ENCODE results near the gene C9orf43. TPM values are rescaled to one million over a fixed set of nuclear protein-coding genes. Genes with fewer than 3 reads are reported as not detected.

Gene C9orf43
- total and polyA plus RNA-seq, 10 of the 15 experiments (the other 5 are each of a cell fraction or from before 2014, with no cell fraction given), result 0.08 to 0.79 (median 0.55) TPM

DNA sequence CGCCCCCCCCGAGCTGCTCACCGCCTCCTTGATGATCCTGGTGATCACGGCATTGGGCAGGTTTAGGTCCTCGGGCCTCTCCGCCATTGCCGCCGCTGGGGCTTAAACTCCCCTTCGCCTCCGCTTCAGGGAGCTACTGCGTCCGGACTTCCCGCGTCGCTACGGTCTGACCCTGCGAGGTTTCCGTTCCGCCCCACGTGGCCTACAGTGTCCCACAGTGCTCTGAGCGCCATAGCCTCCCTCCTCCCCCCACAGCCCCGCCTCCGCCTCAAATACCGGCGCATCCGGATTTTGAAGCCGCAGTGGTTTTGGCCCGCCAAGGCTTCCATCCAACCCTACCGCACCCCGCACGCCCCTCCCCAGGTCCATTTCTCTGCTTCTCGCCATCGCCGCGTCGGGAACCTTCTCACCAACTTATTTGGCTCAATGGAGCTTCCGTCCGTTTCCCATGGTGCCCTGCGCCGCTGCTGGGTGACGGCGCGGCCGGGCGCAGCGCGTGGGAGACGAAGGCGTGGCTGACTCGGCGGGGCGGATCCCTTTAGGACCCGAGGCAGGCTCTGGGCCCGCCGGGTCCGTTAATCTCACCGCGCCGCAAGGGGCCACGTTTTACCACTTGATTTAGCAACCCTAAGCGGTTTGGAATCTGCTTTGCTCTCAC, at the start of gene C9orf43, which contains the start of gene POLE3 (continued):
- TF ChIP-seq, protein P1, sequence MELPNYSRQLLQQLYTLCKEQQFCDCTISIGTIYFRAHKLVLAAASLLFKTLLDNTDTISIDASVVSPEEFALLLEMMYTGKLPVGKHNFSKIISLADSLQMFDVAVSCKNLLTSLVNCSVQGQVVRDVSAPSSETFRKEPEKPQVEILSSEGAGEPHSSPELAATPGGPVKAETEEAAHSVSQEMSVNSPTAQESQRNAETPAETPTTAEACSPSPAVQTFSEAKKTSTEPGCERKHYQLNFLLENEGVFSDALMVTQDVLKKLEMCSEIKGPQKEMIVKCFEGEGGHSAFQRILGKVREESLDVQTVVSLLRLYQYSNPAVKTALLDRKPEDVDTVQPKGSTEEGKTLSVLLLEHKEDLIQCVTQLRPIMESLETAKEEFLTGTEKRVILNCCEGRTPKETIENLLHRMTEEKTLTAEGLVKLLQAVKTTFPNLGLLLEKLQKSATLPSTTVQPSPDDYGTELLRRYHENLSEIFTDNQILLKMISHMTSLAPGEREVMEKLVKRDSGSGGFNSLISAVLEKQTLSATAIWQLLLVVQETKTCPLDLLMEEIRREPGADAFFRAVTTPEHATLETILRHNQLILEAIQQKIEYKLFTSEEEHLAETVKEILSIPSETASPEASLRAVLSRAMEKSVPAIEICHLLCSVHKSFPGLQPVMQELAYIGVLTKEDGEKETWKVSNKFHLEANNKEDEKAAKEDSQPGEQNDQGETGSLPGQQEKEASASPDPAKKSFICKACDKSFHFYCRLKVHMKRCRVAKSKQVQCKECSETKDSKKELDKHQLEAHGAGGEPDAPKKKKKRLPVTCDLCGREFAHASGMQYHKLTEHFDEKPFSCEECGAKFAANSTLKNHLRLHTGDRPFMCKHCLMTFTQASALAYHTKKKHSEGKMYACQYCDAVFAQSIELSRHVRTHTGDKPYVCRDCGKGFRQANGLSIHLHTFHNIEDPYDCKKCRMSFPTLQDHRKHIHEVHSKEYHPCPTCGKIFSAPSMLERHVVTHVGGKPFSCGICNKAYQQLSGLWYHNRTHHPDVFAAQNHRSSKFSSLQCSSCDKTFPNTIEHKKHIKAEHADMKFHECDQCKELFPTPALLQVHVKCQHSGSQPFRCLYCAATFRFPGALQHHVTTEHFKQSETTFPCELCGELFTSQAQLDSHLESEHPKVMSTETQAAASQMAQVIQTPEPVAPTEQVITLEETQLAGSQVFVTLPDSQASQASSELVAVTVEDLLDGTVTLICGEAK (IDR thresholded peaks at IDR 0.05; ENCODE audit: borderline replicate concordance), result peak; percentile 52; the same call in 1 of the 2 replicates
- peak; percentile 94; the same call in 1 of the 2 replicates for TF ChIP-seq PML (IDR thresholded peaks at IDR 0.05; ENCODE audit: low read length)
- TF ChIP-seq FOXK2 (IDR thresholded peaks at IDR 0.05), result peak; percentile 22
- TF ChIP-seq KDM1A (IDR thresholded peaks at IDR 0.05; ENCODE audit: borderline replicate concordance), result no peak
- TF ChIP-seq NRF1 (conservative IDR thresholded peaks at IDR 0.05; ENCODE audit: low read depth, low read length), result peak; percentile 31; the same call in 1 of the 2 replicates
- peak; percentile 60 for TF ChIP-seq KLF5 (IDR thresholded peaks at IDR 0.05; ENCODE audit: partially characterized antibody)
- no peak for TF ChIP-seq LARP7 (IDR thresholded peaks at IDR 0.05)
- TF ChIP-seq, protein P2, sequence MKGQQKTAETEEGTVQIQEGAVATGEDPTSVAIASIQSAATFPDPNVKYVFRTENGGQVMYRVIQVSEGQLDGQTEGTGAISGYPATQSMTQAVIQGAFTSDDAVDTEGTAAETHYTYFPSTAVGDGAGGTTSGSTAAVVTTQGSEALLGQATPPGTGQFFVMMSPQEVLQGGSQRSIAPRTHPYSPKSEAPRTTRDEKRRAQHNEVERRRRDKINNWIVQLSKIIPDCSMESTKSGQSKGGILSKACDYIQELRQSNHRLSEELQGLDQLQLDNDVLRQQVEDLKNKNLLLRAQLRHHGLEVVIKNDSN (IDR thresholded peaks at IDR 0.05; ENCODE audit: borderline replicate concordance, extremely low read length, insufficient read depth, low read depth, low read length), result peak; percentile 92
- no peak for TF ChIP-seq STAT3 (IDR thresholded peaks at IDR 0.05; ENCODE audit: low read depth, low read length)
- TF ChIP-seq BMI1 (IDR thresholded peaks at IDR 0.05; ENCODE audit: borderline replicate concordance), result peak; percentile 65; the same call in 1 of the 2 replicates
- TF ChIP-seq NFIC (IDR thresholded peaks at IDR 0.05; ENCODE audit: low read depth, low read length), result 0 out of 2 replicates have a peak, but pooled peaks have one; percentile 47
- TF ChIP-seq HDAC2 (IDR thresholded peaks at IDR 0.05), result no peak
- TF ChIP-seq RELA (IDR thresholded peaks at IDR 0.05; ENCODE audit: borderline replicate concordance, partially characterized antibody), result no peak
- TF ChIP-seq SIN3A (IDR thresholded peaks at IDR 0.05; ENCODE audit: low read depth, low read length), result peak; percentile 96
- TF ChIP-seq ZNF274 (IDR thresholded peaks at IDR 0.05; ENCODE audit: insufficient read depth, insufficient read length), result no peak
- no peak for TF ChIP-seq RFX5 (IDR thresholded peaks at IDR 0.05; ENCODE audit: low read depth, low read length)
- TF ChIP-seq CBX3 (IDR thresholded peaks at IDR 0.05; ENCODE audit: borderline replicate concordance, low read depth), result no peak
- TF ChIP-seq GABPA (IDR thresholded peaks at IDR 0.05; ENCODE audit: low read depth), result 0 out of 2 replicates have a peak, but pooled peaks have one; percentile 43
- 0 out of 2 replicates have a peak, but pooled peaks have one; percentile 14 for TF ChIP-seq TARDBP (IDR thresholded peaks at IDR 0.05; ENCODE audit: borderline replicate concordance)
- TF ChIP-seq SRF (IDR thresholded peaks at IDR 0.05; ENCODE audit: low read depth in 2 of 2, low read length in 2 of 2), result no peak
- peak; percentile 73; the same call in 1 of the 2 replicates for TF ChIP-seq HDGF (IDR thresholded peaks at IDR 0.05)
- 0 out of 2 replicates have a peak, but pooled peaks have one; percentile 83 for TF ChIP-seq CBX5 (IDR thresholded peaks at IDR 0.05; ENCODE audit: low read depth)
- peak; percentile 70 for TF ChIP-seq MYC (IDR thresholded peaks at IDR 0.05; ENCODE audit: insufficient read depth, insufficient read length, insufficient replicate concordance, low read length, severe bottlenecking)
- no peak for TF ChIP-seq JUND (IDR thresholded peaks at IDR 0.05; ENCODE audit: low read depth, low read length)
- TF ChIP-seq CEBPB (IDR thresholded peaks at IDR 0.05; ENCODE audit: borderline replicate concordance in 1 of 2, low read depth in 2 of 2, low read length in 2 of 2), result no peak
- TF ChIP-seq BACH1 (IDR thresholded peaks at IDR 0.05; ENCODE audit: borderline replicate concordance), result 0 out of 2 replicates have a peak, but pooled peaks have one; percentile 40
- TF ChIP-seq, protein P3, sequence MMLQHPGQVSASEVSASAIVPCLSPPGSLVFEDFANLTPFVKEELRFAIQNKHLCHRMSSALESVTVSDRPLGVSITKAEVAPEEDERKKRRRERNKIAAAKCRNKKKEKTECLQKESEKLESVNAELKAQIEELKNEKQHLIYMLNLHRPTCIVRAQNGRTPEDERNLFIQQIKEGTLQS (IDR thresholded peaks at IDR 0.05; ENCODE audit: borderline replicate concordance, extremely low read depth, low read depth, low read length), result peak; percentile 67; the same call in 1 of the 2 replicates
